ENCODE data around the gene PTGS2. TPM values are rescaled to one million over a fixed set of nuclear protein-coding genes. Genes with fewer than 3 reads are reported as not detected.

The PTGS2 gene
- not detected in 2 replicates for total RNA-seq (2011; cell fraction: chromatin; rRNA removed; ENCODE audit: low replicate concordance)
- total RNA-seq (2011; cell fraction: nucleolus; rRNA removed), result not detected in 2 replicates
- not detected in 2 replicates for total RNA-seq (2011; cell fraction: nucleoplasm; rRNA removed)
- total RNA-seq (2014; rRNA removed) (not detected in 2 replicates), total RNA-seq (2014; rRNA removed; fragmentation: Illumina TruSeq; extraction: Trizol) (not detected in 2 replicates), total RNA-seq (2015; rRNA removed; fragmentation: Illumina TruSeq; extraction: Trizol) (not detected in 2 replicates), total RNA-seq (2021) (not detected in 2 replicates), polyA plus RNA-seq (2011; rRNA removed) (0.01 TPM in 1 of 2 replicates, not detected in the other), polyA plus RNA-seq (2014; fragmentation: Illumina TruSeq; extraction: Trizol) (not detected in 2 replicates), polyA plus RNA-seq (2014; fragmentation: Nextera tagmentation; extraction: Ambion mirVana) (not detected), polyA plus RNA-seq (2014; rRNA removed) (not detected in 2 replicates), polyA minus RNA-seq (2011; rRNA and poly(A)+ RNA removed) (not detected in 2 replicates), Bru-seq, nascent RNA (percentile 9 among the genes with signal in this experiment), BruChase-seq, experiment 1, labeled RNA remaining after a 2-hour chase (percentile 9 among the genes with signal in this experiment), BruChase-seq, experiment 2, labeled RNA remaining after a 6-hour chase (percentile 10 among the genes with signal in this experiment)
- polyA plus RNA-seq (2011; cell fraction: cytosol; rRNA removed), result not detected in 2 replicates
- not detected in 2 replicates for polyA plus RNA-seq (2011; cell fraction: nucleus; rRNA removed)
- 0.06 TPM in 1 of 2 replicates, not detected in the other for polyA plus RNA-seq (2012)
- not detected in 2 replicates for polyA minus RNA-seq (2011; cell fraction: cytosol; rRNA and poly(A)+ RNA removed)
- not detected in 2 replicates for polyA minus RNA-seq (2011; cell fraction: nucleus; rRNA and poly(A)+ RNA removed)
- long read RNA-seq, experiment 1, result 0 reads
- long read RNA-seq, experiment 2, result 0 reads
- long read RNA-seq, experiment 3, result 0 reads

GRCh38 chr1:186680245-186681061 lies at the start of gene PTGS2:
Gene PTGS2, minus strand, starts transcription at chr1:186680423. Its CDS starts 133 bp downstream, at chr1:186680290.
- POLR2A ChIA-PET, result interaction anchor here (0.6 to 1.5 kb wide), 2 partner anchors 8 to 659 kb away, joined by 3 to 4 read pairs; no protein-coding TSS in a partner anchor

More at GRCh38 chr1:186680245-186681061, at the start of gene PTGS2:
- BruUV-seq (replicated peaks), result no TSS peak
- TF ChIP-seq YBX1 (IDR thresholded peaks at IDR 0.05) (no peak), KAT8 (IDR thresholded peaks at IDR 0.05; ENCODE audit: low read depth) (no peak), EZH2 (IDR thresholded peaks at IDR 0.05; ENCODE audit: borderline replicate concordance, low read depth, low read length) (no peak), ZBED1 (IDR thresholded peaks at IDR 0.05) (no peak), ETV1 (tag; conservative IDR thresholded peaks at IDR 0.05; ENCODE audit: low read depth) (no peak), ZBTB12 (CRISPR knock-in tag; IDR thresholded peaks at IDR 0.05) (peak; percentile 54), CEBPG (CRISPR knock-in tag; IDR thresholded peaks at IDR 0.05) (no peak), CEBPG (tag; conservative IDR thresholded peaks at IDR 0.05 in 1 of 2, IDR thresholded peaks at IDR 0.05 in 1 of 2) (peak in 1 of 2 experiments; percentile 43; a peak in 1 of 4 replicates), CEBPB (tag; IDR thresholded peaks at IDR 0.05) (peak; percentile 45; the same call in 1 of the 2 replicates)
- CTCF ChIA-PET (ENCODE audit: low intra/inter-chr PET ratio), result no interaction called here
- Histone ChIP-seq H3K9ac (ENCODE audit: insufficient read depth in 1 of 2, low read depth in 2 of 2, low read length in 2 of 2) (no peak within 1 kb of the TSS), H2AFZ (ENCODE audit: low read depth, low read length) (no peak within 1 kb of the TSS), H4K20me1 (replicated peaks; ENCODE audit: control insufficient read depth, insufficient read depth, low read length) (no peaks in the 10 kb centered on the region), H3K4me3 (no peak within 1 kb of the TSS), H3K36me3 (ENCODE audit: control insufficient read depth, insufficient read depth, low read length) (no peaks in the 10 kb centered on the region), H3K79me2 (ENCODE audit: control insufficient read depth, insufficient read depth, low read length) (no peaks in the 10 kb centered on the region), H3K9me3 (replicated peaks; ENCODE audit: control insufficient read depth, insufficient read depth, low read depth, low read length) (no peaks in the 10 kb centered on the region), H3K27ac (ENCODE audit: extremely low read depth, low read depth, low read length) (no peak within 1 kb of the TSS), H3K4me1 (replicated peaks in 1 of 2; ENCODE audit: control insufficient read depth in 2 of 2, insufficient read depth in 2 of 2, low read length in 2 of 2) (0 out of 5 replicates have a peak, but pooled peaks cover 0 to 3% of the 10 kb centered on the region in 2 experiments), H3K4me2 (ENCODE audit: insufficient read depth, low read length) (no peak within 1 kb of the TSS), H3K9me1 (ENCODE audit: control insufficient read depth, insufficient read depth, low read length) (no peaks in the 10 kb centered on the region), H3K27me3 (ENCODE audit: control insufficient read depth in 2 of 2, insufficient read depth in 2 of 2, low read length in 2 of 2) (no peaks in the 10 kb centered on the region)
- in situ Hi-C loops (cut with MboI) (no loop called here), intact Hi-C loops (cut with micrococcal nuclease) (no loop called here)
- peak in 2 of 4 experiments; percentile 6 to 8 for DNase-seq (ENCODE audit: extremely low read depth in 1 of 4, low spot score in 3 of 4)
- peak; percentile 84 for ATAC-seq
- FAIRE-seq, result no peak
- 1% methylated on average over 48 of the region's 52 CpGs for WGBS (ENCODE audit: insufficient coverage, low coverage, missing lambda C conversion rate)
